NB4 (cell line): Measurements from ENCODE around the gene LSAMP.

Experiments
- MYC ChIP-seq: IDR thresholded peaks from 2 replicates; pipeline ENCODE4 v1.6.1; 2011; ENCODE audit warnings: low read depth, low read length
- POLR2A ChIP-seq: IDR thresholded peaks from 2 replicates; pipeline ENCODE4 v1.6.1; 2011; ENCODE audit warnings: mild to moderate bottlenecking; ENCODE audit not compliant: insufficient read length; ENCODE audit errors: extremely low read depth
- TF ChIP-seq, protein P1 (sequence below): IDR thresholded peaks from one replicate; pipeline ENCODE4 v1.5.1; 2012; ENCODE audit warnings: low read depth, low read length
- TF ChIP-seq, protein P2 (sequence below): IDR thresholded peaks from 2 replicates; pipeline ENCODE4 v1.6.1; 2011; ENCODE audit warnings: low read depth, low read length

DNA sequence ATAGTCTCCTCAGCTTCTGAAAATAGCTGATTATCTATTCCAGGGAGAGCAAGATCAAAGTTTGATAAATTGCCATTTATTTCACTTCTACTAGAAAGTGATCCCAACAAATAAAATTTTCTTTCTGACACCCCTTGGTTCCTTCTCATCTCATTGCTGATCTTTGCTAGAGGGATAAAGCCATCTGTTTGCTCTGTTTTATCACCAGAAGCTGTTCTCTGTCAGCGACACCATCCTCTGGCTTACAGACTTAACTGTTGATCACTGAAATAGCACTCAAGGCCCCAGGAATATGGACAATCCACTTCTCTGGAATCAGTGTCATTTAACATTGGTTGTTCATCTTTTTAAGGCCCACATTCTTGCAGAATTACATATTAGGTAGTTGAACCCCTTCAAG, 219.0 kb downstream of the LSAMP start:
- TF ChIP-seq, protein P1, sequence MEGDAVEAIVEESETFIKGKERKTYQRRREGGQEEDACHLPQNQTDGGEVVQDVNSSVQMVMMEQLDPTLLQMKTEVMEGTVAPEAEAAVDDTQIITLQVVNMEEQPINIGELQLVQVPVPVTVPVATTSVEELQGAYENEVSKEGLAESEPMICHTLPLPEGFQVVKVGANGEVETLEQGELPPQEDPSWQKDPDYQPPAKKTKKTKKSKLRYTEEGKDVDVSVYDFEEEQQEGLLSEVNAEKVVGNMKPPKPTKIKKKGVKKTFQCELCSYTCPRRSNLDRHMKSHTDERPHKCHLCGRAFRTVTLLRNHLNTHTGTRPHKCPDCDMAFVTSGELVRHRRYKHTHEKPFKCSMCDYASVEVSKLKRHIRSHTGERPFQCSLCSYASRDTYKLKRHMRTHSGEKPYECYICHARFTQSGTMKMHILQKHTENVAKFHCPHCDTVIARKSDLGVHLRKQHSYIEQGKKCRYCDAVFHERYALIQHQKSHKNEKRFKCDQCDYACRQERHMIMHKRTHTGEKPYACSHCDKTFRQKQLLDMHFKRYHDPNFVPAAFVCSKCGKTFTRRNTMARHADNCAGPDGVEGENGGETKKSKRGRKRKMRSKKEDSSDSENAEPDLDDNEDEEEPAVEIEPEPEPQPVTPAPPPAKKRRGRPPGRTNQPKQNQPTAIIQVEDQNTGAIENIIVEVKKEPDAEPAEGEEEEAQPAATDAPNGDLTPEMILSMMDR: no peak
- TF ChIP-seq POLR2A (no peak), MYC (no peak)
- TF ChIP-seq, protein P2, sequence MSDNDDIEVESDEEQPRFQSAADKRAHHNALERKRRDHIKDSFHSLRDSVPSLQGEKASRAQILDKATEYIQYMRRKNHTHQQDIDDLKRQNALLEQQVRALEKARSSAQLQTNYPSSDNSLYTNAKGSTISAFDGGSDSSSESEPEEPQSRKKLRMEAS: no peak
